ENCODE measurements around the gene CKAP5.
"Not testable (repeated sequence)": the region's sequence is repeated elsewhere in the genome, so short reads cannot be mapped to it uniquely, and the experiment has no call there.

CKAP5 gene

DNA sequence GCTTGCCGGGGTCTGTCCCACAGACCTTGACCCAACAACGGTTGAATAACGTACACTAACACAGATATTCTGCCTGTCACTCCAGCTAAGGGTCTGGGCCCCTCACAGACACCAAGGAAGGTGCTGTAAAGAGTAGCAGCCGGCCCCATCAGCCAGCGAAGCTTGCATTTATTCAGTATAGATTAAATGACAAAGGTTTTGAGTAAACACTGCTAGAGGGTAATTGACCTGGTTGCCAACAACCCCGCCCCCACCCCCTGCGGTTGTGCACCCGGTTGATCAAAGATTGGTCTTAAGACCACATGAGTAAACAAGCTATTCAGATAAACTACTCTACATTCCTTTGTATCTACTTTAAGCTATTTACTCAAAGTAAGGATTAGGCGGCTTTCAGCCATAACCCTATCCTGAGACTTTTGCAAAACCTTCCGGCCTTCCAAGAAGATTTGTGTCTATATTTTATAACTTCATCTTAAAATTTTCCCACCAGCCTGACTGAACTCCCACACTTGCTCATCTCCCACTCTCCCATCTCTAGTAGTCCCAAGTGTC lies 4.8 kb upstream of the CKAP5 start:
- DNase-seq = no peak

GRCh38 chr11:46849631-46850030 lies 3.6 kb upstream of the CKAP5 start:
- DNase-seq = no peak

- DNase-seq = no peak
Observed at GRCh38 chr11:46846510-46846830, 390 bp upstream of the CKAP5 start.

DNA sequence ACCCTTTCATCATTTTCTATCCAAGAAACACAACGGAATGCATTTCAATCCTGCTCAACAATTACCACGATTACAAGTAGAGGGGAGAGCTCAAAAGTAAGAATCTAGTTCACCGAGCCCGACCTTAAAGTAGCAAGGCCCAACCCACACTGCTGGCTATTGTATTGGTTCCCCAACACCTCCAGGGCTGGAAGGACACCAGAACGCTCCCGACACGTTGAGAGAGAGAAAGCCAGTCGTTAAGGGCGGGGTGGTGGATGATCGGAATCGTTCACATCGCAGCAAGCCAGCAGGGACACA lies 690 bp downstream of the CKAP5 start:
- no peak for DNase-seq

DNA sequence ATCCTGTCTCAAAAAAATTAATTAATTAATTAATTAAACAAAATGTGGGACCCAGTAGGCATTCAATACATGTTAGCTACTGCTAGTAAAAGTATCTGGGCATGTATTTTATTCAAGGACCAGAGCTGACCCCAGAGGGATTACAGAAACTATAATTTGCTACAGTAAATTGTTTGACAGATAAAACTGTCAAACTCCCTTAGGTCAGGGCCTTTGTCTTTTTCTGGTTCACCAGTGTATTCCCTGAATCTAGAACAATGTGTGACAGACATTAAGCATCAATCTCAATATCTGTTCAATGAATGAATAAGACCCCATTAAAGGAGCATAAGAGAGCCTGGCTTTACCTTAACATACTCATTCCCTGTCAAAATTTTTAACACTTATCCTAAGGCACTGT lies 6.0 kb downstream of the CKAP5 start:
- no peak for DNase-seq

DNA sequence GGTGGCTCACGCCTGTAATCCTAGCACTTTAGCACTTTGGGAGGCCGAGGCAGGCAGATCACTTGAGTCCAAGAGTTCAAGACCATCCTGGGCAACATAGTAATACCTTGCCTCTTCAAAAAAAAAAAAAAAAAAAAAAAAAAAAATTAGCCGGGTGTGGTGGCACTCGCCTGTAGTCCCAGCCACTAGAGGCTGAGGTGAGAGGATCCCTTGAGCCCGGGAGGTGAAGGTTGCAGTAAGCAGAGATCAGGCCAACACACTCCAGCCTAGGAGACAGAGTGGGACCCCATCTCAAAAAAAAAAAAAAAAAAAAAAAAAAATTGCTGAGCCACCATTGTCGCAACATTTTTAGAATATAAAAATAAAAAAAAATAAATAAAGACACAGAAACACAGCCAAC lies 7.6 kb downstream of the CKAP5 start:
- DNase-seq = no peak

DNA sequence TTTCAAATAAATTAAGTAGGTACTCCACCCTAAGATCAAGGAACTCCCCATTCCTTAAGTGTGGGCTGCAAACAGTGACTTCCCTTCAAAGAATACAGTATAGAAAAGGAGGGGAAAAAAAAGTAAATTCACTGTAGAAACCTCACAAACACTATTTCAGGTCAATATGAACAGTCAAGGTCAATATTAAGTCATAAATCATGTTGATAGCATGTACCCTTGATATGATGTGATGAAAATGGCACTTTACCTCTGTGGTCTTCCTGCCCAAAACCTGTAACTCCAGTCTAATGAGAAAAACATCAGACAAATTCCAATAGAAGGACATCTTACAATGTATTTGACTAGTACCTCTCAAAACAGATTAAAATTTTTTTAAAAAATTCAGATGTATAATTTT lies 8.2 kb downstream of the CKAP5 start:
- DNase-seq = no peak

GRCh38 chr11:46836870-46837269 lies 9.2 kb downstream of the CKAP5 start:
- DNase-seq = no peak

DNA sequence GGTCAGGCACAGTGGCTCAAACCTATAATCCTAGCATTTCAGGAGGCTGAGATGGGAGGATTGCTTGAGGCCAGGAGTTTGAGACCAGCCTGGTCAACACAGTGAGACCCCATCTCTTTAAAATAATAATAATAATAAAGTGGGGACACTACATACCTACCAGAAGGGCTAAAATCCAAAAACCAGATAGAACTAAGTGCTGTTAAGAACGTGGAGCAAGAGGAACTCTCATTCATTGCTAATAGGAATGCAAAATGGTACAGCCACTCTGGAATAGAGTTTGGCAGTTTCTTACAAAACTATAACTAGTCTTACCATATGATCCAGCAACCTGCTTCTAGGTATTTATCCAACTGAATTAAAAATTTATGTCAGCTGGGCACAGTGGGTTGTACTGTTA lies 9.6 kb downstream of the CKAP5 start:
- no peak for DNase-seq

DNA sequence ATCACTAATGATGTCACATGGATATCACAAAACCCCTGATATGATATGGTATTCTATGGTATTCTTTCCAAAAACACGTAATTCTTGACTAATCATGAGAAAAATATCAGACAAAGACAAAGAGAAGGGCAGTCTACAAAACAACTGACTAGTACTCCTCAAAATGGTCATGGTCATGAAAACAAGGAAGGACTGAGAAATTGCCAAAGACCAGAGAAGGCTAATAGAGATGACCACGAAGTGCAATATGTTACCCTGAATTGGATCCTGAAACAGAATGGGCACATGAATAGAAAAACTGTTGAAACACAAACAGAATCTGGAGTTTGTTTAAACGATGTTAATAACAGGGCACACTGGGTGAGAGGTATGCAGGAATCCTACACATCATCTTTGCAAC lies 10.2 kb downstream of the CKAP5 start:
- no peak for DNase-seq

- DNase-seq = no peak
Observed at GRCh38 chr11:46834821-46835220, 11.3 kb downstream of the CKAP5 start.

- no peak for DNase-seq
Observed at GRCh38 chr11:46832511-46833214, 13.4 kb downstream of the CKAP5 start.

- no peak for DNase-seq
Observed at GRCh38 chr11:46827995-46828394, 18.1 kb downstream of the CKAP5 start.

GRCh38 chr11:46826310-46827044 lies 19.6 kb downstream of the CKAP5 start:
- DNase-seq = peak; percentile 84

GRCh38 chr11:46808799-46809431 lies 37.2 kb downstream of the CKAP5 start:
- no peak for DNase-seq

GRCh38 chr11:46801694-46802470 lies 44.2 kb downstream of the CKAP5 start:
- no peak for DNase-seq

DNA sequence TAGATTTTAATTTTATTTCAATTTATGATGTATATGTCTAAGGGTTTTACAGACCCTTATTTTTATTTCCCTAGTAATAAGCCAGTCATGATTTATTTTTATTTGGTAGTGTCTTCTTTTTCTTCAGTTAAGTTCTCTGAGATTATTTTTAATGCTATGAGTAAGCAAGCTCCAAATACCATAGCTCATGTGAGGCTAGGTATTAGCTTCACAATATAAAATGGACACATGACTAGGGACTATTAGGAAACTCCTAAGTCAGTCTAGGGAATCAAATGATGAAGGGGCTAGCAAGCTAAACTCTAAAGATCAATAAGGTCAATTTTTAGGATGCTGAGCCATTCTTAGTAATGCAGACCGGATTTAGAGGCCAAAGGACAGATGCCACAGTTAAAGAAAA lies 45.9 kb downstream of the CKAP5 start:
- DNase-seq = no peak

DNA sequence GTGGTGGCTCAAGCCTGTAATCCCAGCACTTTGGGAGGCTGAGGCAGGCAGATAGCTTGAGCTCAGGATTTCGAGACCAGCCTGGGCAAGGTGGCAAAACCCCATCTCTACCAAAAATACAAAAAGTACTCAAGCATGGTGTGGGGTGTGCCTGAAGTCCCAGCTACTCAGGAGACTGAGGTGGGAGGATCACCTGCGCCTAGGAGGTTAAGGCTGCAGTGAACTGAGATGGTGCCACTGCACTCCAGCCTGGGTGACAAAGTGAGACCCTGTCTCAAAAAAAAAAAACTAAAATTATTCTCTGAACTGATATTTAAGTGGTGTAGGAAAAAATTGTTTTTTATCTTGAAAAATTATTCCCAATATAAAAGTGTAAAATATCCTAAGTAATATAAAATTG lies 46.4 kb downstream of the CKAP5 start:
- DNase-seq = not testable (repeated sequence)

DNA sequence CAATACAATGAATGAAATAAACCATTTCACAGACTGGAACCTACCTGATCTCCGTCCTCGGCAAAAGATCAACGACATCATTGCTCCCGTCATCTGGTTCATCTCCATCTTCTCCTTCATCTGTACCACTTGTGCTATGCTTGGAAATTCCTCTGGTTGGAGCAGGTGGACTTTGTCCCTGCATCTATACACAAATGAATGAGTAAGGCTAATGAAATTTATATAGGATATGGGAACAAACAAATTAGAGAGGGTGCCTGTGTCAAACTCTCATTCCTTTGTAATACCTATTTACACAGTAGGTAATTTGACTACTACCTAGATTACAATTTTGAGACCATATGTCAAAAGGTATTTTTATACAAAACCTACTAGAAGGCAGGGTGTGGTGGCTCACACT lies 67.7 kb downstream of the CKAP5 start:
- no peak for DNase-seq

DNA sequence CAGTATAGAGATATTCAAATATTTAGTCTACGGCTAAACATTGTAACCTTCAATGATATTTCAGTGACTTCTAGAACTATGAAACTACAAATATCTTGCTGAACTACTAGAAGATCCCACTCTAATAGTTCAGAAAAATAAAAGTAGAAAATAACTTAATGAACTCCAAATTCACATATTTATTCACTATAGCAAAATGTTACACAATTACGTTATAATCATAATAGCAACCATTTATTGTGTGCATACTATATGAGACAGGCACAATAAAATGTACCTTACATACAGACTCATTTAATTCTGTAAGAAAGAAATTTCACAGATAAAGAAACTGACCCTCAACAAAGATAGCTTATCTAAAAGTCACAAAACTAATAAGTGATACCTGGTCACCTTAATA lies 69.2 kb downstream of the CKAP5 start:
- no peak for DNase-seq

DNA sequence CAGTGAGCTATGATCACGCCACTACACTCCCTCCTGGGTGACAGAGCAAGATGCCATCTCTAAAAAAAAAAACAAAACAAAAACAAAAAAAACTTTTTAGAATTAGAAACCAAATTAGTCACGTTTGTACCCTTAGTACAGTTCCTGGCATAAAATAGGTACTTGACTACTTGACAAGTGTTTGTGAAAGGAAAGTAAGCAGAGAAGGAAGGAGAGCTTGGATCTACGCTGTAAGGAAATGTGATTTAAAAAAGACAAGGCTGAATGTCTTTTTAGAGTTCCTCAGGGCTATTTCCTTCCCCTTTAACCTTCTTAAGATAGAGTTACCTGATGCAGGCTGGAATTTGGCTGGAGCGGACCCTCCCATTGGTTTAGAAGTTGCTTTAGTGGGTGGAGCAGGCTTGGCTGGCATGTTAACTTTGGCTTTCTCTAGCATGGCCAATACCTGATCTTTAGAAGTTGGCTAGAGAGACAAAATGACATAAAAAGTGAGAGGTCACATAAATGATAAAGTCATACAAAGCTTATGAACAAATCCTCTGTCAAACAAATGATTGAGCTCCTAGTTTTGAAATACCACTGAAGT lies 76.4 kb downstream of the CKAP5 start:
- no peak for DNase-seq

DNA sequence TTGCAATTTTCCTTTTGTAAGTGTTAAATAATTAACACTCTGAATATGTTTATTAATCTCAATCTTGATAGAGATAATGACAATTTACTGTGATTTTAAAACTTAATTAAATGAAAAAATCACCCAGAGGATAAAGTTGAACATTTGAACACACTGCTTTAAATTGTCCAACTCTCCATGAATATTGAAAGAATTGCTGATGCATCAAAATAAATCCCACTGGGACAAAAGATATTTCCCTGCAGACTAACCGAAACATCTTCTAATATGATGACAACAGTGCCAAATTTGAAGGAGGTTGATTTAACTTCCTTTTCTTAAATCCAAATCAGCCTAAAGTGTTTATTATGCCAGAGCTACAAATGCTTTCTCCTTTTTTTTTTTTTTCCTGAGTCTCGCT lies 79.4 kb downstream of the CKAP5 start:
- DNase-seq = no peak

GRCh38 chr11:46762248-46762647 lies 83.8 kb downstream of the CKAP5 start:
- DNase-seq = no peak

All from stimulated activated CD8-positive, alpha-beta memory T cell treated with anti-CD3 and anti-CD28 coated beads, Interleukin-4, amount 100 ng/mL, for 48 hours (primary cell).